Measurements from ENCODE around the gene CDR2L. TPM values are rescaled to one million over a fixed set of nuclear protein-coding genes. Genes with fewer than 3 reads are reported as not detected.
"Not testable (repeated sequence)": the region's sequence is repeated elsewhere in the genome, so short reads cannot be mapped to it uniquely, and the experiment has no call there.

Gene CDR2L
- total RNA-seq, 1 donor from 2014 or later, result 17.2 TPM

- TF ChIP-seq, protein P1, sequence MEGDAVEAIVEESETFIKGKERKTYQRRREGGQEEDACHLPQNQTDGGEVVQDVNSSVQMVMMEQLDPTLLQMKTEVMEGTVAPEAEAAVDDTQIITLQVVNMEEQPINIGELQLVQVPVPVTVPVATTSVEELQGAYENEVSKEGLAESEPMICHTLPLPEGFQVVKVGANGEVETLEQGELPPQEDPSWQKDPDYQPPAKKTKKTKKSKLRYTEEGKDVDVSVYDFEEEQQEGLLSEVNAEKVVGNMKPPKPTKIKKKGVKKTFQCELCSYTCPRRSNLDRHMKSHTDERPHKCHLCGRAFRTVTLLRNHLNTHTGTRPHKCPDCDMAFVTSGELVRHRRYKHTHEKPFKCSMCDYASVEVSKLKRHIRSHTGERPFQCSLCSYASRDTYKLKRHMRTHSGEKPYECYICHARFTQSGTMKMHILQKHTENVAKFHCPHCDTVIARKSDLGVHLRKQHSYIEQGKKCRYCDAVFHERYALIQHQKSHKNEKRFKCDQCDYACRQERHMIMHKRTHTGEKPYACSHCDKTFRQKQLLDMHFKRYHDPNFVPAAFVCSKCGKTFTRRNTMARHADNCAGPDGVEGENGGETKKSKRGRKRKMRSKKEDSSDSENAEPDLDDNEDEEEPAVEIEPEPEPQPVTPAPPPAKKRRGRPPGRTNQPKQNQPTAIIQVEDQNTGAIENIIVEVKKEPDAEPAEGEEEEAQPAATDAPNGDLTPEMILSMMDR (IDR thresholded peaks at IDR 0.05; ENCODE audit: unreplicated experiment), result peak; percentile 14
- Mint-ChIP-seq H3K9me3 (ENCODE audit: low read depth) (peaks cover 8% of the 10 kb centered on the region), H3K4me1 (ENCODE audit: low read depth) (peaks cover 2% of the 10 kb centered on the region), H3K27ac (peak overlapping the region; percentile 99), H3K27me3 (peaks cover 16% of the 10 kb centered on the region), H3K36me3 (ENCODE audit: insufficient read depth) (peaks cover 4% of the 10 kb centered on the region), H3K4me3 (ENCODE audit: low read depth) (peak overlapping the region; percentile 92)
- peak; percentile 71 for DNase-seq (ENCODE audit: low spot score, unreplicated experiment)
Measured at GRCh38 chr17:75034236-75034908, 46.9 kb downstream of the CDR2L start.

DNA sequence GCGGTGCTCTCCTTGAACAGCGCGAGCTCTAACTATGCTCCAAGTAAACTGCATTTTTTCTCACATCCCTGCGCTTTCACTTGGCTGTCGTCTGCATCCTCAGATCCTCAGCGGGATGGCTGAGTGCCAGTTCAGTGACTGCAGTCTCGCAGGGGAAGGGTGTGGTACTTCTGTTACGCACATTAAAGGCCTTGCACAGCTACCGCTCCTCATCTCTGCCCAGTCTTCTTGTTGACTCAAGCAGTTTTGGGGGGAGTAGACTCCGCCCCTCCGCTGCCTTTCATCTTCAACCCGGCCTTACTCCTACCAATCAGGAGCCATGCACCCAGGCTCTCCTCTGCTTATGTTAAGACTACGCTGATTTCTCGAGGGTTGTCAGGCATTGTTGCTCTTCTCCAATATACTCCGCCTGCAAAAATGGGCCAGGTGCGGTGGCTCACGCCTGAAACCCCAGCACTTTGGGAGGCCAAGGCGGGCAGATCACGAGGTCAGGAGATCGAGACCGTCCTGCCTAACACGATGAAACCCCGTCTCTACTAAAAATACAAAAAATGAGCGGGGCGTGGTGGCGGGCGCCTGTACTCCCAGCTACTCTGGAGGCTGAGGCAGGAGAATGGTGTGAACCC lies 49.3 kb downstream of the CDR2L start:
- Mint-ChIP-seq H3K4me1 (ENCODE audit: low read depth) (peaks cover 2% of the 10 kb centered on the region), H3K4me3 (ENCODE audit: low read depth) (no peak overlapping the region), H3K36me3 (ENCODE audit: insufficient read depth) (peaks cover 5% of the 10 kb centered on the region), H3K27ac (peak overlapping the region; percentile 84), H3K27me3 (peaks cover 11% of the 10 kb centered on the region), H3K9me3 (ENCODE audit: low read depth) (no peaks in the 10 kb centered on the region)
- TF ChIP-seq, protein P1 (IDR thresholded peaks at IDR 0.05; ENCODE audit: unreplicated experiment), result no peak
- DNase-seq (ENCODE audit: low spot score, unreplicated experiment), result no peak

DNA sequence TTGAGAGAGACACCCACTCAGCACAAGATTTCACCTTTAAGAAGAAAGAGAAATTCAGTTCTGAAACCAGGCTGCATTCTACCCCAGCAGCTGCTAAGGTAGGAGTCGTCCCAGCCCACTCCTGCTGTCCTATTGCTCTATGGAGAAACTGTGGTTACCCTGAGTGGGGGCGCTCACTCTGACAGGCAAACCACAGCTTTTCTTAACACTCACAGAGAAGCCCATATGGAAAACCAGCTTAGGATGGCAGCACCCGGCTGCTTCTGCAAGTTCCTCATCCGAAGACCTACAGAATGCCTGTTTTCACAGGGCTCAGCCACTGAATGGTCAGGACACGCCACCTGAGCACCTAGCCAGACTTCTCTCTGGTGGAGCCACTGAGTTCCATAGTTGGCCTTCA lies 51.8 kb downstream of the CDR2L start:
- TF ChIP-seq, protein P1 (IDR thresholded peaks at IDR 0.05; ENCODE audit: unreplicated experiment), result no peak
- H3K27me3 Mint-ChIP-seq, result no peaks in the 10 kb centered on the region
- peaks cover 5% of the 10 kb centered on the region for H3K36me3 Mint-ChIP-seq (ENCODE audit: insufficient read depth)
- no peaks in the 10 kb centered on the region for H3K4me1 Mint-ChIP-seq (ENCODE audit: low read depth)
- no peak for DNase-seq (ENCODE audit: low spot score, unreplicated experiment)
- no peak overlapping the region for H3K27ac Mint-ChIP-seq
- H3K4me3 Mint-ChIP-seq (ENCODE audit: low read depth), result no peak overlapping the region
- no peaks in the 10 kb centered on the region for H3K9me3 Mint-ChIP-seq (ENCODE audit: low read depth)

- Mint-ChIP-seq H3K4me1 (ENCODE audit: low read depth) (peaks cover 11% of the 10 kb centered on the region), H3K36me3 (ENCODE audit: insufficient read depth) (peaks cover 5% of the 10 kb centered on the region), H3K27ac (no peak overlapping the region), H3K9me3 (ENCODE audit: low read depth) (no peaks in the 10 kb centered on the region), H3K4me3 (ENCODE audit: low read depth) (no peak overlapping the region), H3K27me3 (no peaks in the 10 kb centered on the region)
- TF ChIP-seq, protein P1 (IDR thresholded peaks at IDR 0.05; ENCODE audit: unreplicated experiment), result no peak
- no peak for DNase-seq (ENCODE audit: low spot score, unreplicated experiment)
Measured at GRCh38 chr17:75041656-75042280, 54.3 kb downstream of the CDR2L start.

GRCh38 chr17:75043789-75044188 lies 56.4 kb downstream of the CDR2L start:
- DNase-seq (ENCODE audit: low spot score, unreplicated experiment); H3K27ac Mint-ChIP-seq; H3K9me3 Mint-ChIP-seq (ENCODE audit: low read depth); H3K36me3 Mint-ChIP-seq (ENCODE audit: insufficient read depth); H3K27me3 Mint-ChIP-seq; H3K4me3 Mint-ChIP-seq (ENCODE audit: low read depth): not testable (repeated sequence)
- H3K4me1 Mint-ChIP-seq (ENCODE audit: low read depth), result peaks cover 23% of the 10 kb centered on the region
